GM12875 (cell line): ENCODE measurements around the gene PIM1.

Experiments used
- H3K4me3 ChIP-seq: one replicate; pipeline ENCODE4 v1.5.1; 2011; ENCODE audit warnings: low read depth, low read length, control low read depth
- CTCF ChIP-seq: IDR thresholded peaks from 2 replicates; pipeline ENCODE4 v1.5.1; 2011; ENCODE audit warnings: low read depth, mild to moderate bottlenecking, control low read depth, inconsistent platforms, low read length, moderate library complexity, borderline replicate concordance; ENCODE audit not compliant: insufficient read depth

Gene PIM1

DNA sequence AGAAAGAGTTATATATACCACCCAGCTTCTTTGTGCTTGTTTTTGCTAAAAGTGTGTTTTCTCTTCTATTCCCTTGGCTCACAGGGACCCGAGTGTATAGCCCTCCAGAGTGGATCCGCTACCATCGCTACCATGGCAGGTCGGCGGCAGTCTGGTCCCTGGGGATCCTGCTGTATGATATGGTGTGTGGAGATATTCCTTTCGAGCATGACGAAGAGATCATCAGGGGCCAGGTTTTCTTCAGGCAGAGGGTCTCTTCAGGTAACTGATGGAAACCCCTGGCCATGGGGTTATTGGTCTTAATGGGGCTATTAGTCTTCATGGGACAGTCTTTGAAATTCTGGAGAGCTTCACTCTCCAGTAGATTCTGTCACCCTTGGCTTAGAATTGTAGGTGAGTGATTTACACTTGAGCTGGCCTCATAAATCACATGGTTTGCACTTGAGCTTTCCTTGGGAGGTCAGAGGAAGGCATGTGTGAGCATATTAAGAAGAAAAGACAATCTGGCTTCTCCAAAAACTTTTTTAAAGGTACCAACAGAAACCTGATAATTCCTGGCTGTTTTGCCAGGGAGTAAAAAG, 3.0 kb downstream of the PIM1 start:
- H3K4me3 ChIP-seq = no peak overlapping the region
- no peak for TF ChIP-seq CTCF

DNA sequence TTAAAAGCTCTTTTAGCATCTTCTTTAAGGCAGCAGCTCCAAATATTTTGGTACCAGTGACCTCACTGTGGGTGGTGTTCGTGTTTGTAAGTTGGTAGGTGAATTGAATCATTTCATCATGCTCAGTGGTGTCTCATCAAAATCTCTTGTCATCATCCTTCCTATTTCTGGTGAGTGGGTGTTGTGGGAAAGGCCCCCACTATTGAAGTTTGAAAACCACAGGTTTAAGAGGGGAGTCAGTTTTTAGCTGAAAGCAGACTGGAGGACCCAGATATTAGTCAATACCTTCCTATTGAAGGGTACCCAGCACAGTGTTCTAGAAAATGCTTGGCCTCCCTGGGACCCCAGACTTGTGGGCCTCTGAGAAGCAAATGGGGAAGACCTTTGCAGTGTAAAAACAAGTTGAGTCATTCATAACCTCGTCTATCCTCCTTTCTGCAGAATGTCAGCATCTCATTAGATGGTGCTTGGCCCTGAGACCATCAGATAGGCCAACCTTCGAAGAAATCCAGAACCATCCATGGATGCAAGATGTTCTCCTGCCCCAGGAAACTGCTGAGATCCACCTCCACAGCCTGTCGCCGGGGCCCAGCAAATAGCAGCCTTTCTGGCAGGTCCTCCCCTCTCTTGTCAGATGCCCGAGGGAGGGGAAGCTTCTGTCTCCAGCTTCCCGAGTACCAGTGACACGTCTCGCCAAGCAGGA, 3.7 kb downstream of the PIM1 start:
- no peak overlapping the region for H3K4me3 ChIP-seq
- no peak for TF ChIP-seq CTCF

- no peak for TF ChIP-seq CTCF
- no peak overlapping the region for H3K4me3 ChIP-seq
These were observed 4.2 kb downstream of the PIM1 start for GRCh38 chr6:37174196-37174514.

- TF ChIP-seq CTCF = no peak
- H3K4me3 ChIP-seq = no peak overlapping the region
These were observed 4.8 kb downstream of the PIM1 start for GRCh38 chr6:37174515-37175331.

DNA sequence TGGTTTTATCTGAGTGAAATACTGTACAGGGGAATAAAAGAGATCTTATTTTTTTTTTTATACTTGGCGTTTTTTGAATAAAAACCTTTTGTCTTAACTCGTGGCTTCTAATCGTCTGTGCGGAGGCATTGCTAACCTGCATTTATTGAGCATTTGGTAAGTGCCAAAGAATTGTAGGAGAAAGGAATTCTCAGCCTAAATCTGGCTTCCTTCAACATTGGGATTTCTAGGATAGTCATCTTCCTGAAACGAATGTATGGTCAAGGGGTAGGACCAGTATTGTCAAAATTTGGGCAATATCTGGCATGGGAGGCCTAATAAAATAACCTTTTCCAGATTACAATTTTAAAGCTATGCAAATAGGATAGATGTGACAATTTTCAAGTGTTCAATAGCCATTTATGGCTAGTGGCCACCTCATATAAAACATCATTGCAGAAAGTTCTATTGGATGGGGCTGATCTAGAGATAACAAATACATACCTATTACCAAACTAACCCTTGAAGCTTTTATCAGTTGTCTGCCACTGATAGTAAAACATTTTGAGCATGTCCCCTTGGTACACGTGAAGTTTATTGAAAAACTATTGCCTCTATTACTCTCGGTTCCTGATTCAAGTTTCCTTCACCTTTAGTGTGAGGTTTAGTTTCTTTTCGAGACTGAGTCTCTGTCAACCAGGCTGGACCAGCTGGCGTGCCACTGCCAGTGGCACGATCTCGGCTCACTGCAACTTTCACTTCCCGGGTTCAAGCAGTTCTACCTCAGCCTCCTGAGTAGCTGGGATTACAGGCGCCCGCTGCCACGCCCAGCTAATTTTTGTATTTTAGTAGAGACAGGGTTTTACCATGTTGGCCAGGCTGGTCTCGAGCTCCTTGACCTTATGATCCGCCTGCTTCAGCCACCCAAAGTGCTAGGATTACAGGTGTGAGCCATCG, 5.6 kb downstream of the PIM1 start:
- TF ChIP-seq CTCF = no peak
- H3K4me3 ChIP-seq = no peak overlapping the region

DNA sequence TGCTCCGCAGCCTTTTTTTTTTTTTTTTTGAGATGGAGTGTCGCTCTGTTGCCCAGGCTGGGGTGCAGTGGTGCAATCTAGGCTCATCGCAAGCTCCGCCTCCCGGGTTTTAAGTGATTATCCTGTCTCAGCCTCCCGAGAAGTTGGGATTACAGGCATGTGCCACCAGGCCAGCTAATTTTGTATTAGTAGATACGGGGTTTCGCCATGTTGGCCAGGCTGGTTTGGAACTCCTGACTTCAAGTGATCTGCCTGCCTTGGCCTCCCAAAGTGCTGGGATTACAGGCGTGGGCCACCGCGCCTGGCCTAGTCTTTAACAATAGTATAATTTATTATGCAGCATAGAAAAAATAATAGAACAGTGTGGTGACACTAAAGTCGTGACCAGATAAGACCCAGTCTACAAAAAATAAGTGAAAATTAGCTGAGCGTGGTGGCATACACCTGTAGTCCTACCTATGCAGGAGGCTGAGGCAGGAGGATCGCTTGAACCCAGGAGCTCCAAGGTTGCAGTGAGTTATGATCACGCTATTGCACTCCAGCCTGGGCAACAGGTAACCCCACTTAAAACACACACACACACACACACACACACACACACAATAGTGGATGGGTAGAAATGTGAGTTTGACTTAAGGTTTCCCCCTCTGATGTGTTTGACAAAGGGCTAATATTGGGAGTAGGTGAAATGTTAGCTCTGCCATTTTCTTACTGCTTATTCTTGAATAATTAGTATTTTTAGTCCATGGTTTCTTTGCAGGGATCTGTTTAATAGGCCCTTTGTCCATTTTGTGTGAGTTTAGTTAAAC, 6.5 kb downstream of the PIM1 start:
- H3K4me3 ChIP-seq = no peak overlapping the region

More for the DNA sequence above, 6.5 kb downstream of the PIM1 start:
- TF ChIP-seq CTCF = no peak
